Suprapubic skin (tissue), 4 donors: ENCODE measurements around the gene FGF22.

Experiments
- CTCF ChIP-seq, 2 donors: fragments of 200-600 bp in 1 of 2; fragments of 450-650 bp in 1 of 2; sonication (generic) in 1 of 2; IDR thresholded peaks; one replicate each; pipeline ENCODE4 v1.5.1; 2016 to 2019; ENCODE audit warnings: antibody characterized with exemption in 2 of 2, mild to moderate bottlenecking in 1 of 2, moderate library complexity in 1 of 2
- EP300 ChIP-seq: sonication (generic); formaldehyde crosslinking; IDR thresholded peaks from one replicate; pipeline ENCODE4 v1.6.1; 2017; ENCODE audit warnings: antibody characterized with exemption
- POLR2A ChIP-seq, 2 donors: fragments of 450-650 bp; IDR thresholded peaks; one replicate each; pipeline ENCODE4 v1.6.1; 2017; ENCODE audit warnings: antibody characterized with exemption in 2 of 2, mild to moderate bottlenecking in 2 of 2, moderate library complexity in 2 of 2
- POLR2AphosphoS5 ChIP-seq, 3 donors: sonication (generic); formaldehyde crosslinking; IDR thresholded peaks; one replicate each; pipeline ENCODE4 v1.6.1; 2017; ENCODE audit warnings: antibody characterized with exemption in 3 of 3

GRCh38 chr19:660793-661426 is 21.2 kb downstream of the FGF22 start:
- TF ChIP-seq POLR2A (IDR thresholded peaks at IDR 0.05) (no peak), CTCF (IDR thresholded peaks at IDR 0.05) (no peak), POLR2AphosphoS5 (IDR thresholded peaks at IDR 0.05) (no peak), EP300 (no peak)
